GM21619 (cell line): ENCODE data around the gene ADGRG6.

Source experiments
- ATAC-seq: cut with Tn5 transposase; IDR thresholded peaks from one replicate; pipeline ENCODE4 v1.9.1; 2021; ENCODE audit not compliant: unreplicated experiment

The ADGRG6 gene

DNA sequence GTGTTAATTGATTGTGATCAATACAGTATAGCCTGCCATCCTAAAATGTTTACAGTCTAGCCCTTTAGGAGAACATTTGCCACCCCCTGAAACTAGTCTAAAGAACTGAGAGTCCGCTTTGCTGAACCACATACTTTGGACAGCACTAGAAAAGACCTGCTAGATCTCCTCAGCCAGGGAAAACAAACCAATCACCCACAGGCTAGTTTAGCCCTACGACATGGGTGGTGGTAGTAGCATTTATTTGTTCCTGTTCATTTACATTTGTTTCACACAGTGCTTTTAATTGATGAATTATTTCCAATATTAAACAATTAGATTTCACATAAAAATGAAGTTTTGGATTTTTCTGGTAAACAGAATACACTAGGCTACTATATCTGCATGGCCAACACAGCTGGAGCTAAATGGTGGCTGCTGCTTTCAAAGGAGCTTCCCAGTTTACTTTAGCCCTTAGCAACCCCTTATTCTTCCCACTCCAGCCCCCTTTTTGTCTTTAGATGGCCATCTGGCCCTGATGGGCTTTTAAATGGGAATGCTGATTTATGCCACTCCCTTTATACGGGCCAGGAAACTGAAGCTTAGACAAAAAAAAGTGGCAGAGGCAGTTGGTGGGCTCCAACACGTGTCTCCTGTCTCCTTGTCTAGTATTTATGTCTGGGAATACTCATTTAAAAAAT is 72.4 kb downstream of the ADGRG6 start:
- ATAC-seq = no peak

DNA sequence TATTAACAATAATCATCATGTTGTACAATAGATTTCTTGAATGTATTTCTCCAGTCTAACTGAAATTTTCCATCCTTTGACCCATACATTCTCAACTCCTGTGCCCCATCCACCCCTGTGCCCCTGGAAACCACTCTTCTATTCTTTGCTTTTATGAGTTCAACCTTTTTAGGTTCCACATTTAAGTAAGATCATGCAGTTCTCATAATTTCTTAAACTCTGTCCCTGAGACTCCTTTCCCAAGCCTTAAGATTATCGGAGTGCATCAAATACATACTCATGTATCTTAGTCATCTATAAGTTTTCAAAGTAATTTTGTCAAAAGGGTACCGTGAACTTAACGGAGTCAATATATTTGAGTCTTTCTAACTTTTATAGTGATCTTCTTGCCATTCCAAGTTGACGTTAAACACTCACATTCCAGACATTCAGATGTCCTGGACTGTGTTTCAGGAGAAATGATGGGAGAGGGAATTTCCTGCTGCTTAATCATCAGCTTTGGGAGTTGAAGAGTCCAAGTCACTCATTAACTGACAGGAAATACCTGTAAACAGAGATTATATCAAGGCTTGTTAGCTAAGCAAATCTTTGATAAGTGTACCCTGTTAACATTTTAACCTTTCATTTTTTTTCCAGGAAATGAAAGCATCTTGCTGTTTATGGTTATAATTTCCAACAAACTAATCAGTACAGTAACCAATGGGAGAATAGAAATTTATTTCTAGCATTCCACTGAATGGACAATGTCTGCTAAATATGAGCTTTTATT is 73.3 kb downstream of the ADGRG6 start:
- no peak for ATAC-seq

DNA sequence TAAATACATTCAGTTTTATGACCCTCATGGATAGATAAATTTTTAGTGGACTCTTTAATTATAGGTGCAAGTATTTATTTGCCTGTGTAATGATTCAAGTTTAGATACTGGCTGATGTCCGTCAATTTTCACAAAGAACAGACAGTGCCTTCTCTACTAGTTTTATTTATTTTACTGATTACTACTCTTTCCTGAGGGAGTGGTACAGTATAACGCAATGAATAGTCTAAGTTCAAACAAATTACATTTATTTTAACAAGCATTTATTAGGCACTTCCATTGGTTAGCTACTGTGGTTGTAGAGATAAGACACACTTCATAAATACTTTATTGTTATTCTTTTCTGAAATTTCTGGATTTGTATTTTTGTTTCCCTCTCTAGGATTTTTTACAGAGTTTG is 74.3 kb downstream of the ADGRG6 start:
- no peak for ATAC-seq

DNA sequence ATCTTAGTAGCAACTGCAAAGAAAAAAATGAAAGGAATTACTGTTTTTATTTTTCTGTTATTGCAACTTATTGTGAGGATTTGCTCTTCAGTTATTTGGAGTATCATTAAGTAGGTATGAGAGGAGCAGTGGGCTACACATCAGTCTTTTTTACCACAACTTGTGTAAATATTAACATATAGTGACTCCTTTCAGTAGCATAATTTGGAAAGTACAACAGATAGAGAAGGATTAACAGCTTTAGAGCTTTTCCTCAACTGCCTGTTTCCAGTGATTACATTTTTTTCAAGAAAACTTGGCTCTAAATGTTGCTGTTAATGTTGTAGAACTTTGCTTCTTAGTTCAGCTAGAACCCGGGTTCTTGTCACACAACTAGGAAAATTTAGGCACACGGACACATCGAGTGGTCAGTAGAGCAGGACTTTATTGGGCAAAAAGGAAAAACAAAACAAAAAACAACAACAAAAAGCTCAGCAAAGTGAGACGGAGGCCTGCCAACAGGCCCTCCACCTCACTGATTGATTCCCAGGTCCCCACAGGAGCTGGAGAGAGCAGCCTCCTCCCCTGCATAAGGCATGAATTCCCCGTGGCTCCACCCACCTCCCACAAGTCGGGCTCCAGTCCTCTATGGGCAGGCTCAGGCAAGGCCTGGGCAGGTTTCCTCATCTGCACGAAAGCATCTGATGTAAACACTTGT is 75.1 kb downstream of the ADGRG6 start:
- no peak for ATAC-seq

DNA sequence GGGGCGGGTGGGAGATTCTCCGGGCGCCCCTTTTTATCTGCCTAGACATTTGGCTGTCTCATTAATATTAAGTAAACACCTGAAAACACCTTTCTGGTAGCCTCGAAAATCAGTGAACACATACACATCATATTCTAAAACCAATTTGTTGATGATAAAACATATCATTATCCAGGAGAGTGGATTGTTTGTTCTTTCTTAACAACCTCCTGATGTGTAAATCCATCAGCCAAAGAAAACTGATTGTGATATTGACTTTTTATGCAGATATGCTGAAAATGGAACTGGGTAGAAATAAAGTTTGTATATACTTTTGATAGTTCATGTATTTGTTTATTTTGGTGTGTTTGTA is 75.7 kb downstream of the ADGRG6 start:
- no peak for ATAC-seq

DNA sequence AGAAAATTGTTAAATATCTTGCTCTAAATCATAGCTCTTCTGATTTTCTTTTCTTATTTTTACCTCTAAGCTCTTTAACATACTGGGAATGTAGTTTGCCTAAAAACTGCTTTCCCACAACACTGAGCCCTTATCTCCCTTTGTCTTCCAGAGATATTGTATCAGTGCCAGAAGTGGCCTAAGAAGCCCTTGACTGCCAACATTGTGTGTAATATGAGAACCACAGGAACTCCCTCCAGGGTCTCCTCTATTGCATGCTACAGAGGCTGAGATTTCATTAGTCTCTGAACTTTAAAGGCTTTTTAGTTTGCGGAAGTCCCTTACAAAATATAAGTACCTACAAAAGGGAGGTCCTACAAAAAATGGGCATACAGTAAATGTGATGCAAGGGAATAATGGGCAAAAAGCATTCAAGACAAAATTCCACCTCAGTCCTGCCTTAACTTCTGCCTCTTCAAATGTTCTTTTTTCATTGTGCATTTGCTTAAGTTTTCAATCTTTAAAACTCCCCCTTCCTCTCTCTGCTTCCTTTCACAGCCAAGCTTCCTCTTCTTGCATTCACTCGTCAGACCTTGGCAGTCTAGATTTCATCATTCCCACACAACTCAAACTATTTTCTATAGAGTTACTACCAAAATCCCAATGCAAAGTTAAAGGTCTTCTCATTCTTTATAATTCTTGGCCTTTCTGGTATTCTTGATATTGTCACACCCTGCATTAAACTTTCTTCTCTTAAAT is 76.5 kb downstream of the ADGRG6 start:
- ATAC-seq = no peak

DNA sequence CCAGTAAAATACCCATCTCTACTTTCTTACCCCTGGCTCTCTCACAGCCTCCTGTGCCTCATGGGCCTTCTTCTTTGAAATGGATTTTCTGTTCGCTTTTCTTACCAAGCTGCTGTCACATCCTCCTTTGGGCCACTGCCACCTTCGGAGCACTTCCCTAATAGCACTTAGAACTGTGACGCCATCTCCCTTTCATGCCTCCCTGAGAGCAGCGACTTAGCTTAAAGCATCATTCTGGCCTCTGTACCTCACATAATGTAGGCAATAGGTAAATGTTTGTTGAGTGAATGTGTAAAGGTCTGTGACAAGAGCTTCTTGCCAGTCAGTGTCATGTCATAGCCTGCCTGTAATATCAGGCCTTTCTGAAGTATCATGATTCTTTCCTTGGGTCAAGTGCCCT is 78.8 kb downstream of the ADGRG6 start:
- no peak for ATAC-seq

DNA sequence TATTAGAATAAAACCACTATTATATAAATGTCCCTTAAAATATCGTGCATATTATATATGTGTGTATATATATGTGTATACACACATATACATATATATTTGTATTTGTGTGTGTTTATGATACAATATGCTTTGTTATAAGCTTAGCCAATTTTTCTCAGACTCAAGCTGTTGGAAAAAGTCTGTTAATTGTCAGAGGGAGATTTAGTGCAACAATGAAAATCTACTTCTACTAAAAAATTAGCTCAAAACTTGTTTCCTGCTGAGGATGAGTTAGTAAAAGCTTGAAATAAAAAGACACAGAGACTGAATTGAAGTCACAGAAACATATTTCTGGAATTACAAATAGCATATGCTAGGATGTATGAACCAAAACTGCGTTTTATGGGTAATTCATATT is 79.4 kb downstream of the ADGRG6 start:
- ATAC-seq = no peak

DNA sequence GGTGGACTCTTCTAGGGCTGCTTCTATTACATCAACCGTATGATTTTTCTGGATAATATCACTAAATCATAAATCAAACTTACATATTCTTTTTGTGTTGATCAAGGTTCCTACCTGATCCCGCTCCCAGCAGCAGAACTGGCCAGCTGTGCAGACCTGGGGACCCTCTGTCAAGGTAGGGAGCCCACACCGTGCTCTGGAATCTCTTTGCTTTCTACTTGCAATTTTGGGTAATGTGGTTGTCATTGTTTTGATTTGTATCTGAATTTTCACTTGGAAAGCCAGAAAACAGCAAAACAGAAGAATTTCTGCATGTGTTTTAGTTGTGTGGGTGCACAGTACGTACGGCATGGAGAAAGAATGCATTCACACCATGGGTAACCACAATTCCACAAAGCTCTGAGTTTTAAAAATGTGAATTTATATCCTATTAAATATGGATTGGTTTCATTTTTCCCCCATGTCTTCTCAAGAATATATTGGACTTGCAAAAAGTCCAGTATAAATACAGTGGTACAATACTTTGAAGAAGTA is 80.1 kb downstream of the ADGRG6 start:
- no peak for ATAC-seq

DNA sequence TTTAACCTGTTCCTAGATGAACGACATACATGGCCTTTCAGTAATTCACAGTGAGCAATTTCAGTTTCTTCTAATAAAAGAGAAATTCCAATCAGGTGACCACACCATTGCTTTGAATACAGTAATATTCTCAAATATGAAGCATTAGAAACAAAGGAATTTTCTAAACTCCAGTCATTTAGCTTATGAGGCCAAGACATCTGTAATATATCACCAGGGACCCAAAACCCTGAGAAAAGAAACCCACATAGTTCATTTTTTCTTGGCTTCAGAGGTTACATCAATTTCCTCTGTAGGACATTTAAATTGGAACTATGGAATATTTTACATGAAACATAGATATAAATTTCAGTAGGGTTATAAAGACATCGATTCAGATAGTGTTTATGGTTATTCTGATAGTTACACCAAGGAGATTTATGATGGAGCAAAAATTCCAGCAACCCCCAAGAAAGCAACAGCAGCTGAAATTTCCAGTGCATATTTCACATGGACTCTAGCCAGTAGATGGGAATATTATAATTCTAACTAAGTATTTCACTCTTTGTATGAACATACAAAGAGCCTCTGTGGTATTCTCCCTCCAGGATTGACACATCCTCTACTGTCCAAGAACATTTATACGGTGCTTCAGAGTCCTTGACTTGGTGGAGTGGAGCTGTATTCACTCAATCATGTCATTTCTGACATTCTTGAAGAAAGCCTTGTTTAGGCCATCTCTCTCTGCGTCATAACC is 82.9 kb downstream of the ADGRG6 start:
- no peak for ATAC-seq

DNA sequence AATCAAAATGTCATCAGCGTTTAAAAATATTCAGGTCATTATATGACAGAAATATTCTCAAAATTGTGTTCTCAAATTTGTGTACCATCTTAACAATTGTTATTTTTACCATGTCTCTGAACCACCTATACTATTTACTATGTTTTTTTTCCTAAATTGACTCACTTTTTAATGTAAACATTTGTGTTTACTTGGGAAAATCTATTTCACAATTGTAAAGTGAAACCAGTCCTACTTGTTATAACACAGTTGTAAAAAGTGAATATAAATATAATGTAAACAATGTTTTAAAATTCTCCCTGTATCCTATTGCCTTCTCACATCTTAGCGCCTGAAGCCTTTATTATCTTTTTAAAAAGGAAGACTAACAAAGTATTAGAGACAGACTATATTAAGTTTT is 83.5 kb downstream of the ADGRG6 start:
- no peak for ATAC-seq

DNA sequence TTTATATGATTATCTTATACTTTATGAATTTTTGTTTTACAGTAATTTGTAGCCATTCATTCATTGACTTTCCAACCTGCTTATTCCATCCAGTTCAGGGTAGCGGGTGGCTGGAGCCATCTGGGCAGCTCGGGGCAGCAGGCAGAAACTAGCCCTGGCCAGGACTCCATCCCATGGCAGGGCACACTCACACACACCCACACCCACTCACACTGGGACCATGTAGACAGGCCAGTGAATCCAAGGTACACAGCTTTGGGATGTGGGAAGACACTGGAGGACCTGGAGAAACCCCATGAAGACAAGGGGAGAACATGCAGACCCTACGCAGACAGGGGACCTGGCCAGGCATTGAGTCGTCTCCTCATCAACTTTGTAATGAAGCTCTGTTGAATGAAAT is 84.8 kb downstream of the ADGRG6 start:
- ATAC-seq = no peak

DNA sequence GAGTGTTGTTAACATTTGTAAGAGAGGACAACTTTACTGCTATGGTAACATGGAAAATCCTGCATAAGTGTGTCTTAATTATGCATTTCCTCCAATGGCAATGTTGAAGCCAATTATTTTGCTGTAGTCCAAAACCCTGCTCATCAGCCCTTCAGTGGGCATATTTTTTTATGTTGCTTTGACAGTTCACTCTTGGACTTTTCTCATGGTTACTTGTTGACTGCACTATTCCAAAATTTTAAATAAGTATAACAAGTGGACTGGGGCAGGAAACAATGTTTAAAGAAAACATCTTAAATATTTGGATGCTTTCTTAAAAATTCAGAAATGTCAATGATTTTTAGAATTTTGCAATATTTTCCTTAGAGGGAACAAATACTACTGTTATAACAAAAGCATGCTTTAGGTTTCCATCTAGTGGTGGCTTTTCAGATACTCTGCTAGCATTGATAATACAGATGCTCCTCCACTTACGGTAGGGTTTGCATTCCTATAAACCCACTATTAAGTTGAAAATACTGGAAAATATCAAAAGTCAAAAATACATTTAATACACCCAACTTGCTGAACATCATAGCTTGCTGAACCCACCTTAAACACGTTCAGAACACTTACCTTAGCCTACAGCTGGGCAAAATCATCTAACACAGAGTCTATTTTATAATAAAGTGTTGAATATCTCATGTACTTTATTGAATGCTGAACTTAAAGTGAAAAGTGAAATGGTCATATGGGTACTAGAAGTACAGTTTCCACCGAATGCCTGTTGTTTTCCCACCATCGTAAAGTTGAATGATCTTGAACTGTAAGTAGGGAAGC is 86.4 kb downstream of the ADGRG6 start:
- ATAC-seq = peak; percentile 82

DNA sequence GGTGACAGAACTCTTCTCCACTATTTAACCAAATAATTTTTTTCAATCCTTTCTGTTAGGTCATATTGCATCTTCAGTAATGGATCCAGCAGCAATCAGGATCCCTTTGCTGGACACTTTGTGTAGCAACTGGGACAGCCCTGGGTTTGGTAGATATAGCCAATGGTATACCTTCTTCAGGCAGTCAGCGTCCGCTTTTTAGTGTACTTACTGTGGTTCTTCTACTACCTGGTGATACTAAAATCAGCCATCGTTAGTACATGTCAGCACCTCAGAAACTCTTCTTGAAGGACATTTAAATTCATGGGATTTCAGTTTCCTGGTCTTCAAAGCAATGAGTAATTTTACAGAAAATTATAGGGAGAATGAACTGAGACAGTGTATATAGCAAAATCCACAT is 93.5 kb downstream of the ADGRG6 start:
- ATAC-seq = no peak

DNA sequence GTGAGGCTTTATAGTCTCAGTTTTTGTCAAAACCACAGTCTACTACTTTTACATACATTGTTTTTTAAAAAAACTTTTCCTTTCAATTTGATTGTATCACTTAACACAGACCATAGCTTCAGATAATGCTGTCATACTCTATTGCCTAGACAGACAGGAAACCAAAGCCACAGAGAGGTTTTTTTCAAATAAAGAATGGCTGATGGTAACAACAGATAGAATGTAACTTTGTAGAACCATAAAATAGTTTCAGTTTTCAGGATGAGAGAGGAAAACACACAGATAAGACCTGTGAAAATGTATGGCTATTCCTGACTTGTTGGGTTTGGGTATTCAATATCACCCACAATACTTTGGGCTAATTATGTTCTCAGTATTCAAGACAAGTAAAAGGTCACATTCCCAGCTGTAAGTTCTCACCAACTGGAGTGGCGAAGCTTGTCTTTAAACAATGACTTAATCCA is 94.0 kb downstream of the ADGRG6 start:
- peak; percentile 98 for ATAC-seq

DNA sequence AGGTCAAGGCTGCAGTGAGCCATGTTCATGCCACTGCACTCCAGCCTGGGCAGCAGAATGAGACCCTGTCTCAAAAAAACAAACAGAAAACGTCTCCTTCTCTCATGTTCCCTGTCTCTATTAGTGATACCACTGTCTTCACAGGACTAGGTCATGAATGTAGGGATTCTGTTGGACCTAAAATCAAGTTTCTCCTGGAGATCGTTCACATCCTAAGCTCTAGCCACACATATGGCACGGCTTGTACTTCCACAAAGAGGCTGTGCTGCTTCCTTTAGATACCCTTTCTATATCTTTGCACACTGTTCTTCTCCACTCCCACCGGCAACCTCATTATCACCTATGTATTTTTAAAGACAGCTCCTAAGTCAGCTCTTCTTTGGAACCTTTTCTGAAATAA is 96.5 kb downstream of the ADGRG6 start:
- no peak for ATAC-seq

DNA sequence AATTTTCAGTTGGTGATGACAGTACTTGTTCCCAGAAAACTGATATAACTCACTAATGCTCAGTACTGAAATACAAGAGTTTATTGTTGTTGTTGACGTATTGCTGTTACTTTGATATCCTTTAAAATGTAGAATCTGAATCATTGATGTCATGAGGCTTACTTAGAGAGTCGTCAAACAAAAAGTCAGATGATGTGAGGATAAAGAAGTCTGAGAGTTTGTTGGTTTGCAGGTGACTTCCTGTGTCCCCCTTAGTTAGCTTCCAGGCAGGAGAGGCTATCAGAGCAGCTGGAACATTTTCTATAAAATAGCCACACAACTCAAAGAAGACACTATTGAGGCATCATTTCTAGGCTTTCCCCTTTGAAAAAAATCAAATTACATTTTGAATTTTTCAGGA is 97.9 kb downstream of the ADGRG6 start:
- no peak for ATAC-seq

DNA sequence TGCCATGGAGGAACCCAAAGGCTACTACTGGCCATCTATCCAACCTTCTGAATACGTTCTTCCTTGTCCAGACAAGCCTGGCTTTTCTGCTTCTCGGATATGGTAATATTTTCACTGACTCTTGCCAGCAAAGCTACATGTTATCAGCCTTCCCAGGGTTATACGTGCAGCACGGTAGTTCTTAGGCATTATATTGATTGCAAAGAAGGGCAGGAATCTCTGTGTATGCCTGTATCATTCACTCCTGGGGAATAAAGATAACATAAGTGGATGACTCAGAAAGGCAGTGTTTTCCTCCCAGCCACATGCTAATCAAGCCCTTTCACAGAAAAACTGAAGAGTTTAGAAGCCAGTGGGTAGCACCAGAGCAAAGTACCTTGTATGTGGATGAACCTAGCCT is 98.7 kb downstream of the ADGRG6 start:
- no peak for ATAC-seq

DNA sequence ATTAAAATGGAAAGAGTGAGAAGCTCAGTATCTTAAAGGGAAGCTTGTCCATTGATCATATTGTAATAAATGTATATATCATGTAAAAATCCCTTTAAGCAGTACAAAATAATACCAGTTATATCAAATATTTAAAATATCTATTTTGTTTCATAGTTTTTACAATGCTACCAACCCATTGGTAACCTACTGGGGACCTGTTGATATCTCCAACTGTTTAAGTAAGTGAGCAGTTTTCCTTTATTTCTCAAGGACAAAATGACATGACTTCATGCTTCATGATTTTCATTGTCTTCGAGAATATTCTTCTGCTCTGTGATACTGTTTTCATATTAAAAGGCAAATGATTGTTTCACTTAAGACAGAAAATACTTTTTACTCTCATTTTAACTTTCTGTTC is 100.0 kb downstream of the ADGRG6 start:
- no peak for ATAC-seq

DNA sequence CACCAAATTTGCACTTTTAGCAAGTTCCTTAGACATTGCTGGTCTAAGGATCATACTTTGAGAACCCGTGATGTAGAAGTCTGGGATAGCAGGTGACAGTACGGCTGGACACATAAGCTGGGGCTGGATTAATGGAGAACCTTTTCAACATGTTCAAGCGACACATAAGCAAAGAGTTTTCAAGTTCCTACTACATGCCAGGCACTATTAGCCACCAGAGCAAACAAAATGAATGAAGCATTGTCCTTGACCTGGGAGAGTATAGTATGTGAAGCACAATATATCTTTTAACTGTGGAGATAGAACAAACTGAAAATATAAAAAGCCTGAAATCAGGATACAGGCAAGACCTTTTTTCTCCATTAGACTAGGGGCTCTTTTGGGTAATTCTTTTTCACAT is 102.9 kb downstream of the ADGRG6 start:
- ATAC-seq = no peak
